B cell (primary cell): ENCODE measurements around the gene DENND1A. TPM values are rescaled to one million over a fixed set of nuclear protein-coding genes. Genes with fewer than 3 reads are reported as not detected.

ENCODE experiments used
- ATAC-seq: fragments of 200-7000 bp; cut with Tn5 transposase; one replicate; pipeline ENCODE4 v1.10.0; 2021; ENCODE audit warnings: low read depth, mild to moderate bottlenecking, moderate number of reproducible peaks, moderate library complexity
- CTCF ChIA-PET: fragments of 350-600 bp; sonication (Branson Sonifier 250); formaldehyde crosslinking; loops from one replicate; lab custom pipeline; 2021; ENCODE audit warnings: antibody characterized with exemption, inconsistent platforms; lab: Charles Lee
- POLR2A ChIA-PET: fragments of 350-600 bp; sonication (Branson Sonifier 250); formaldehyde crosslinking; loops from one replicate; lab custom pipeline; 2021; ENCODE audit warnings: antibody characterized with exemption; lab: Charles Lee
- DNase-seq: peaks from one replicate; pipeline ENCODE4 v3.0.0; 2013
- H2AFZ ChIP-seq: 2 replicates; pipeline ENCODE4 v1.6.1; 2012; ENCODE audit warnings: mild to moderate bottlenecking, low read depth, low read length; ENCODE audit not compliant: insufficient read depth, poor library complexity, severe bottlenecking
- H3K27ac ChIP-seq, 2 donors: 1 replicate in 1 of 2; 2 replicates in 1 of 2; pipeline ENCODE4 v1.5.1; 2012 to 2013; ENCODE audit warnings: low read length in 2 of 2, mild to moderate bottlenecking in 2 of 2, moderate library complexity in 1 of 2
- H3K27me3 ChIP-seq, 4 experiments: fragments of 200-600 bp in 1 of 4; sonication (generic) in 1 of 4; replicated peaks in 1 of 4; 1 replicate in 2 of 4; 2 replicates in 2 of 4; pipeline versions ENCODE4 v1.6.1 to v1.7.0; 2013 to 2016; ENCODE audit warnings: low read length in 3 of 4, mild to moderate bottlenecking in 2 of 4, mixed read lengths in 1 of 4, moderate library complexity in 1 of 4; ENCODE audit not compliant: insufficient read depth in 4 of 4, control insufficient read depth in 3 of 4; ENCODE audit errors: control extremely low read depth in 1 of 4
- H3K36me3 ChIP-seq, 2 experiments: replicated peaks in 1 of 2; 1 replicate in 1 of 2; 2 replicates in 1 of 2; pipeline versions ENCODE4 v1.6.1 to v1.7.1; 2013; ENCODE audit warnings: low read length in 1 of 2; ENCODE audit not compliant: insufficient read depth in 2 of 2, control insufficient read depth in 1 of 2; ENCODE audit errors: control extremely low read depth in 1 of 2, extremely low read depth in 1 of 2
- H3K4me1 ChIP-seq, 2 donors: fragments of 200-600 bp in 1 of 2; sonication (generic) in 1 of 2; 1 replicate in 1 of 2; 2 replicates in 1 of 2; pipeline versions ENCODE4 v1.5.1 to v1.6.1; 2013 to 2017; ENCODE audit warnings: low read length in 2 of 2; ENCODE audit not compliant: control insufficient read depth in 2 of 2, insufficient read depth in 2 of 2
- H3K4me2 ChIP-seq: replicated peaks from 2 replicates; pipeline ENCODE3; 2012; ENCODE audit warnings: mild to moderate bottlenecking, low read depth, low read length; ENCODE audit not compliant: poor library complexity, severe bottlenecking
- H3K4me3 ChIP-seq, 5 experiments: fragments of 200-600 bp in 1 of 5; sonication (generic) in 1 of 5; 1 replicate in 3 of 5; 2 replicates in 2 of 5; pipeline versions ENCODE4 v1.5.1 to v1.7.0; 2011 to 2016; ENCODE audit warnings: low read length in 4 of 5, mild to moderate bottlenecking in 4 of 5, low read depth in 2 of 5, control low read depth in 1 of 5, moderate library complexity in 1 of 5; ENCODE audit not compliant: insufficient read depth in 1 of 5; ENCODE audit errors: control extremely low read depth in 1 of 5, extremely low read depth in 1 of 5
- H3K79me2 ChIP-seq: fragments of 200-600 bp; sonication (generic); one replicate; pipeline ENCODE4 v1.6.0; 2016; ENCODE audit warnings: low read length; ENCODE audit not compliant: control insufficient read depth, insufficient read depth
- H3K9ac ChIP-seq: fragments of 200-600 bp; sonication (generic); 2 replicates; pipeline ENCODE4 v1.6.1; 2017; ENCODE audit warnings: mild to moderate bottlenecking, low read length, moderate library complexity
- H3K9me3 ChIP-seq, 3 donors: one replicate each; pipeline versions ENCODE4 v1.6.1 to v1.7.1; 2013; ENCODE audit warnings: low read length in 2 of 3; ENCODE audit not compliant: control insufficient read depth in 2 of 3, insufficient read depth in 1 of 3; ENCODE audit errors: control extremely low read depth in 1 of 3
- H4K20me1 ChIP-seq: 2 replicates; pipeline ENCODE4 v1.6.0; 2012; ENCODE audit warnings: mild to moderate bottlenecking, low read length; ENCODE audit not compliant: insufficient read depth, control insufficient read depth, poor library complexity, severe bottlenecking
- H3K27ac Mint-ChIP-seq: one replicate; pipeline ENCODE4 v1.8.0; 2021; ENCODE audit warnings: mixed read lengths
- H3K27me3 Mint-ChIP-seq: one replicate; pipeline ENCODE4 v1.8.0; 2021; ENCODE audit warnings: mixed read lengths
- H3K4me1 Mint-ChIP-seq: one replicate; pipeline ENCODE4 v1.8.0; 2021; ENCODE audit warnings: mixed read lengths
- H3K4me3 Mint-ChIP-seq: one replicate; pipeline ENCODE4 v1.8.0; 2021; ENCODE audit warnings: mixed read lengths
- H3K9me3 Mint-ChIP-seq: one replicate; pipeline ENCODE4 v1.8.0; 2022; ENCODE audit warnings: mixed read lengths; ENCODE audit not compliant: insufficient read depth
- EZH2 ChIP-seq: IDR thresholded peaks from 2 replicates; pipeline ENCODE4 v1.6.1; 2012; ENCODE audit warnings: borderline replicate concordance, low read depth, mild to moderate bottlenecking, moderate library complexity, low read length; ENCODE audit not compliant: insufficient read depth, poor library complexity, severe bottlenecking
- WGBS: methylation state at CpG from one replicate; pipeline ENCODE4 v1.1.5; 2013; ENCODE audit warnings: missing lambda C conversion rate; ENCODE audit not compliant: insufficient coverage; 5-methylcytosine and 5-hydroxymethylcytosine counted together
- intact Hi-C: fragments of 100-400 bp; cut with micrococcal nuclease; formaldehyde crosslinking; loops from one replicate; pipeline ENCODE4 v1.10.0; 2022
- polyA plus RNA-seq: library from polyadenylated mRNA; depleted of rRNA; stranded (reverse); fragments of >200 nt; gene quantifications from 2 replicates; pipeline ENCODE4 v1.2.3, GENCODE V29; 2012
- total RNA-seq, 2 donors: library from RNA; stranded (reverse); fragments of 120-200 nt in 1 of 2; gene quantifications; 1 replicate in 1 of 2; 2 replicates in 1 of 2; pipeline versions ENCODE4 v1.2.3 to v1.2.4, GENCODE V29; 2013 to 2022
- TF ChIP-seq, protein P1 (sequence below): fragments of 200-600 bp; IDR thresholded peaks from one replicate; pipeline ENCODE4 v1.8.0; 2022; ENCODE audit warnings: antibody characterized with exemption, mild to moderate bottlenecking

DENND1A gene
- total and polyA plus RNA-seq, 2 donors (not counting 1 experiment from before 2014, with no cell fraction given) = 10.8 to 26.0 TPM

GRCh38 chr9:123589361-123590239 lies 340.3 kb downstream of the DENND1A start:
- DNase-seq (no peak), ATAC-seq (no peak)
- intact Hi-C loops = no loop called here
- H3K4me1 ChIP-seq = no peaks in the 10 kb centered on the region
- POLR2A ChIA-PET = interaction anchor here (0.7 kb wide), 1 partner anchor 10 kb away, joined by 5 read pairs; no protein-coding TSS in a partner anchor
- Mint-ChIP-seq H3K4me1 (no peaks in the 10 kb centered on the region), H3K4me3 (no peak overlapping the region), H3K9me3 (peaks cover 6% of the 10 kb centered on the region), H3K27ac (no peak overlapping the region), H3K27me3 (no peaks in the 10 kb centered on the region)
- H3K9ac ChIP-seq = no peak overlapping the region
- no peaks in the 10 kb centered on the region for H3K27me3 ChIP-seq
- WGBS = 100% methylated on average over 5 of the region's 8 CpGs
- no peaks in the 10 kb centered on the region for H4K20me1 ChIP-seq
- no peaks in the 10 kb centered on the region for H3K79me2 ChIP-seq
- H3K4me3 ChIP-seq = no peak overlapping the region
- TF ChIP-seq, protein P1, sequence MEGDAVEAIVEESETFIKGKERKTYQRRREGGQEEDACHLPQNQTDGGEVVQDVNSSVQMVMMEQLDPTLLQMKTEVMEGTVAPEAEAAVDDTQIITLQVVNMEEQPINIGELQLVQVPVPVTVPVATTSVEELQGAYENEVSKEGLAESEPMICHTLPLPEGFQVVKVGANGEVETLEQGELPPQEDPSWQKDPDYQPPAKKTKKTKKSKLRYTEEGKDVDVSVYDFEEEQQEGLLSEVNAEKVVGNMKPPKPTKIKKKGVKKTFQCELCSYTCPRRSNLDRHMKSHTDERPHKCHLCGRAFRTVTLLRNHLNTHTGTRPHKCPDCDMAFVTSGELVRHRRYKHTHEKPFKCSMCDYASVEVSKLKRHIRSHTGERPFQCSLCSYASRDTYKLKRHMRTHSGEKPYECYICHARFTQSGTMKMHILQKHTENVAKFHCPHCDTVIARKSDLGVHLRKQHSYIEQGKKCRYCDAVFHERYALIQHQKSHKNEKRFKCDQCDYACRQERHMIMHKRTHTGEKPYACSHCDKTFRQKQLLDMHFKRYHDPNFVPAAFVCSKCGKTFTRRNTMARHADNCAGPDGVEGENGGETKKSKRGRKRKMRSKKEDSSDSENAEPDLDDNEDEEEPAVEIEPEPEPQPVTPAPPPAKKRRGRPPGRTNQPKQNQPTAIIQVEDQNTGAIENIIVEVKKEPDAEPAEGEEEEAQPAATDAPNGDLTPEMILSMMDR = no peak
- no peak for TF ChIP-seq EZH2
- peaks cover 0 to 2% of the 10 kb centered on the region in 2 experiments for H3K36me3 ChIP-seq
- H2AFZ ChIP-seq = no peak overlapping the region
- H3K27ac ChIP-seq = no peak overlapping the region
- peaks cover 0 to 30% (median 12%) of the 10 kb centered on the region in 3 donors for H3K9me3 ChIP-seq
- CTCF ChIA-PET = no interaction called here
- no peak overlapping the region for H3K4me2 ChIP-seq

- Histone ChIP-seq H3K4me1 (no peaks in the 10 kb centered on the region), H3K4me3 (no peak overlapping the region), H3K27me3 (no peaks in the 10 kb centered on the region), H3K9ac (no peak overlapping the region), H3K27ac (no peak overlapping the region), H2AFZ (no peak overlapping the region), H3K79me2 (no peaks in the 10 kb centered on the region), H3K9me3 (peaks cover 0 to 32% (median 12%) of the 10 kb centered on the region in 3 donors), H3K36me3 (peaks cover 0 to 11% of the 10 kb centered on the region in 2 experiments), H4K20me1 (no peaks in the 10 kb centered on the region), H3K4me2 (no peak overlapping the region)
- DNase-seq = no peak
- WGBS = 98% methylated on average over 5 of the region's 5 CpGs
- TF ChIP-seq, protein P1 = no peak
- TF ChIP-seq EZH2 = no peak
- Mint-ChIP-seq H3K27ac (no peak overlapping the region), H3K4me1 (no peaks in the 10 kb centered on the region), H3K27me3 (no peaks in the 10 kb centered on the region), H3K9me3 (peaks cover 6% of the 10 kb centered on the region), H3K4me3 (no peak overlapping the region)
- POLR2A ChIA-PET = no interaction called here
- ATAC-seq = no peak
- intact Hi-C loops = no loop called here
- CTCF ChIA-PET = no interaction called here
Observed at GRCh38 chr9:123586275-123586674, 343.7 kb downstream of the DENND1A start.
